HUES48 (cell line): ENCODE data around the gene YES1.

Experiments used
- H3K27ac ChIP-seq: one replicate; pipeline ENCODE4 v1.7.0; 2013; ENCODE audit warnings: low read depth, low read length, inconsistent platforms
- H3K27me3 ChIP-seq: 2 replicates; pipeline ENCODE4 v1.6.1; 2013; ENCODE audit warnings: mild to moderate bottlenecking, low read length; ENCODE audit not compliant: control insufficient read depth, insufficient read depth
- H3K36me3 ChIP-seq: 2 replicates; pipeline ENCODE4 v1.6.1; 2013; ENCODE audit warnings: low read length; ENCODE audit not compliant: control insufficient read depth, insufficient read depth
- H3K4me1 ChIP-seq: 2 replicates; pipeline ENCODE4 v1.6.1; 2013; ENCODE audit warnings: mild to moderate bottlenecking, low read length; ENCODE audit not compliant: control insufficient read depth, insufficient read depth
- H3K4me3 ChIP-seq: 2 replicates; pipeline ENCODE4 v1.5.1; 2013; ENCODE audit warnings: mild to moderate bottlenecking, low read depth, low read length
- H3K9ac ChIP-seq: 2 replicates; pipeline ENCODE4 v1.6.1; 2013; ENCODE audit warnings: mild to moderate bottlenecking, low read depth, low read length, moderate library complexity
- H3K9me3 ChIP-seq: 2 replicates; pipeline ENCODE4 v1.6.1; 2013; ENCODE audit warnings: low read length; ENCODE audit not compliant: control insufficient read depth, insufficient read depth

The YES1 gene

GRCh38 chr18:717003-717402, 95.0 kb downstream of the YES1 start:
- H3K4me1 ChIP-seq = no peaks in the 10 kb centered on the region
- no peaks in the 10 kb centered on the region for H3K36me3 ChIP-seq
- 0 out of 2 replicates have a peak, but pooled peaks cover 2% of the 10 kb centered on the region for H3K9me3 ChIP-seq
- no peak overlapping the region for H3K4me3 ChIP-seq
- H3K27me3 ChIP-seq = no peaks in the 10 kb centered on the region
- H3K9ac ChIP-seq = no peak overlapping the region
- H3K27ac ChIP-seq = no peak overlapping the region

- Histone ChIP-seq H3K4me3 (no peak overlapping the region), H3K27me3 (no peaks in the 10 kb centered on the region), H3K9ac (no peak overlapping the region), H3K27ac (no peak overlapping the region), H3K4me1 (0 out of 2 replicates have a peak, but pooled peaks cover 5% of the 10 kb centered on the region), H3K9me3 (0 out of 2 replicates have a peak, but pooled peaks cover 2% of the 10 kb centered on the region), H3K36me3 (no peaks in the 10 kb centered on the region)
Observed at GRCh38 chr18:715626-716025, 96.4 kb downstream of the YES1 start.

- Histone ChIP-seq H3K4me3 (peak overlapping the region; percentile 43), H3K27me3 (no peaks in the 10 kb centered on the region), H3K4me1 (0 out of 2 replicates have a peak, but pooled peaks cover 5% of the 10 kb centered on the region), H3K27ac (peak overlapping the region; percentile 52), H3K36me3 (peaks cover 8% of the 10 kb centered on the region; the same call in 1 of the 2 replicates), H3K9me3 (0 out of 2 replicates have a peak, but pooled peaks cover 2% of the 10 kb centered on the region), H3K9ac (no peak overlapping the region; the same call in 1 of the 2 replicates)
Observed at GRCh38 chr18:713135-713490, 98.9 kb downstream of the YES1 start.

GRCh38 chr18:712401-713134, 99.5 kb downstream of the YES1 start, which contains the start of gene ENOSF1:
Gene ENOSF1, minus strand, starts transcription at chr18:712630. Its CDS starts 43 bp downstream, at chr18:712587.
- Histone ChIP-seq H3K4me3 (peak within 1 kb of the TSS; percentile 89), H3K36me3 (peaks cover 9% of the 10 kb centered on the region; the same call in 1 of the 2 replicates), H3K4me1 (0 out of 2 replicates have a peak, but pooled peaks cover 5% of the 10 kb centered on the region), H3K9me3 (0 out of 2 replicates have a peak, but pooled peaks cover 2% of the 10 kb centered on the region), H3K27ac (peak within 1 kb of the TSS; percentile 93), H3K9ac (peak within 1 kb of the TSS; percentile 83), H3K27me3 (no peaks in the 10 kb centered on the region)

- peaks cover 9% of the 10 kb centered on the region; the same call in 1 of the 2 replicates for H3K36me3 ChIP-seq
- 0 out of 2 replicates have a peak, but pooled peaks cover 5% of the 10 kb centered on the region for H3K4me1 ChIP-seq
- H3K27ac ChIP-seq = peak overlapping the region; percentile 93
- peak overlapping the region; percentile 89 for H3K4me3 ChIP-seq
- no peaks in the 10 kb centered on the region for H3K27me3 ChIP-seq
- 0 out of 2 replicates have a peak, but pooled peaks cover 2% of the 10 kb centered on the region for H3K9me3 ChIP-seq
- peak overlapping the region; percentile 83 for H3K9ac ChIP-seq
Observed at GRCh38 chr18:711657-712400, 100.2 kb downstream of the YES1 start.

GRCh38 chr18:711310-711656, 100.8 kb downstream of the YES1 start:
- H3K4me1 ChIP-seq = 0 out of 2 replicates have a peak, but pooled peaks cover 5% of the 10 kb centered on the region
- peak overlapping the region; percentile 89 for H3K4me3 ChIP-seq
- H3K9ac ChIP-seq = peak overlapping the region; percentile 83
- no peaks in the 10 kb centered on the region for H3K27me3 ChIP-seq
- 0 out of 2 replicates have a peak, but pooled peaks cover 2% of the 10 kb centered on the region for H3K9me3 ChIP-seq
- peaks cover 12% of the 10 kb centered on the region for H3K36me3 ChIP-seq
- H3K27ac ChIP-seq = no peak overlapping the region

GRCh38 chr18:710418-711300, 101.4 kb downstream of the YES1 start:
- Histone ChIP-seq H3K27ac (no peak overlapping the region), H3K4me1 (0 out of 2 replicates have a peak, but pooled peaks cover 5% of the 10 kb centered on the region), H3K9me3 (0 out of 2 replicates have a peak, but pooled peaks cover 2% of the 10 kb centered on the region), H3K9ac (0 out of 2 replicates have a peak overlapping the region, but pooled peaks have one; percentile 83), H3K4me3 (peak overlapping the region; percentile 89), H3K36me3 (peaks cover 17% of the 10 kb centered on the region), H3K27me3 (no peaks in the 10 kb centered on the region)

- Histone ChIP-seq H3K4me3 (no peak overlapping the region), H3K36me3 (peaks cover 25% of the 10 kb centered on the region), H3K4me1 (0 out of 2 replicates have a peak, but pooled peaks cover 5% of the 10 kb centered on the region), H3K27ac (no peak overlapping the region), H3K9me3 (0 out of 2 replicates have a peak, but pooled peaks cover 2% of the 10 kb centered on the region), H3K27me3 (no peaks in the 10 kb centered on the region), H3K9ac (no peak overlapping the region)
Observed at GRCh38 chr18:709771-710170, 102.3 kb downstream of the YES1 start.

GRCh38 chr18:708096-708495, 103.9 kb downstream of the YES1 start:
- H3K27me3 ChIP-seq = no peaks in the 10 kb centered on the region
- H3K4me3 ChIP-seq = no peak overlapping the region
- H3K27ac ChIP-seq = no peak overlapping the region
- H3K36me3 ChIP-seq = peaks cover 34% of the 10 kb centered on the region
- H3K9me3 ChIP-seq = no peaks in the 10 kb centered on the region
- H3K9ac ChIP-seq = no peak overlapping the region
- 0 out of 2 replicates have a peak, but pooled peaks cover 5% of the 10 kb centered on the region for H3K4me1 ChIP-seq

- no peaks in the 10 kb centered on the region for H3K27me3 ChIP-seq
- H3K27ac ChIP-seq = no peak overlapping the region
Observed at GRCh38 chr18:706405-706804, 105.6 kb downstream of the YES1 start.

More at GRCh38 chr18:706405-706804, 105.6 kb downstream of the YES1 start:
- Histone ChIP-seq H3K9ac (no peak overlapping the region), H3K4me1 (0 out of 2 replicates have a peak, but pooled peaks cover 3% of the 10 kb centered on the region), H3K36me3 (peaks cover 38% of the 10 kb centered on the region), H3K4me3 (no peak overlapping the region), H3K9me3 (no peaks in the 10 kb centered on the region)
